ENCODE data around the gene ZNF423.

Gene ZNF423

DNA sequence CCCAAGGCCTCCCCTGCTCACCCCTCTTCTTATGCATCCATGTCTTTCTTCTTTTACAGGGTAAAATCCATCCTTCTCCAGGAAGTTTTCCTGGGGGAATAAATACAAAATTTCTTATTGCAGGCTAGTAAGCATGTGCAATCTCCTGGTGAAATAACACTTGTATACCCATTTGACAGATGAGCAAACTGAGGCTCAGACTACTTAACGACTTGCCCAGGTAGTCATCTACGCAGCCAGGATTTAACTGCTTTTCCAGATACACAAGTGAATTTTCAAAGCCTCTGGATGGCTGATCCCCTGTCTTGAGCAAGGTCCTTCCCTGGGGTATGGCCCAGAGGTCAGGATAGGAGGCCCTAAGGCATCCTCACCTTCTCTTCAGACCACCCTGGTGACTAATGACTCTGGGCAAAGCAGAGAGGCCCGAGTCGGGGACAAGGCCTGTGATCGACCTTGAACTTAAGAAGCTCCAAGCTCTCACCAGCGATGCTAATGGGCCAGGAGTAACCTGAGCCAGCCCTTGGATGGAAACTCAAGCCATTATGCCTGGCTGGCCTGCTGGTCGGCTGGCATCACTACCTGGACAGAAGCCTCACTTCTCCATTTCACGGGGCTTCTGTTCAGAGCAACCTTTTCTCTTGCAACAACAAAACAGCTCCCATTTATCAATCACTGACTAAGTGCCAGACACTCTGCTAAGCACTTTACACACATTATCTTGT is 33.1 kb downstream of the ZNF423 start:
- DNase-seq: no peak

DNA sequence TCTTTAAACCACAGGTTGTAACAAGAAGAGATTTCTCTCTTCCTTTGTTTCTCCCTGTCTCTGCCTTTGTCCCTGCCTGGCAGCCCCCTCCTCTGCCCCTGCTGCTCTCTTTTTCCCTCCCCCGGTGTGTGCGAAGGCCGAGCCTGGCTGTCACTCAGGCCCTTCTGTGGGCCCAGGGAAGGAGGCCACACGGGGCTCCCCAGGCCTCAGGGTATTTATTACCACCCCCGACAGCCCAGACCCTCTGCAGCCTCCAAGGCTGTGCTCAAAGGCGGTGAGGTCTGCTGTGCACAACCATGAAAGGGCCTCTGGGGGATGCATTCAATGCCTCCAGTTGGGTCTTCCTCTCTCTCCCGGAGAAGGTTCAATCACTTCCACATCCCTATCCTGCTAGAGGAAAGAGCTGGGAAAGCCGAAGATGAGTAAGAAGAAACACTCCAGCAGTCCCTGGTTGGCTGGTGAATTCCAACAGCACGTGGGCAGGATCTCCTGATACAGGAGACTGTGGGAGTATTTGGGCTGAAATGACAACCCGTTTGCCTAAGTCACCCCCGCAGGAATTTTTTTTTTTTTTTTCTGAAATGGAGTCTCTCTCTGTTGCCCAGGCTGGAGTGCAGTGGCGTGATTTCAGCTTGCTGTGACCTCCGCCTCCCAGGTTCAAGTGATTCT is 34.2 kb downstream of the ZNF423 start:
- no peak for DNase-seq

DNA sequence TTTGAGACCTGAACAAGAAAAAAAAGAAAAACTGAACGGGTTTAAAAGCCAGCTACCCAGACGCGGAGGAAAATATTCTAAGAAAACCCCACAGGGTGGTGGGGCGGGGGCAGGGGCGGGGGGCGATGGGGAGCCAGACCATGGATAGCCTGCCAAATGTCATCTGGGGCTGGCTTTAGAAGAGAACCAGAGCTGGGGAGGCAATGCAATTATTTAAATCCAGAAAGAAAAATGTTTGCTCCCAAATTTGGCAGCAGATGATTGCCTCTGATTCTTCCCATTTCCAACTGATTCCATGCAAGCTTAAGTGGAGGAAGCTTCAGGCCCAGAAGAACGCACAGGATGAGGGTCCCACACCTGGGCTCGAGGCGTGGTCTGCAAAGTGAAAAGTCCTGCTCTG is 34.8 kb downstream of the ZNF423 start:
- DNase-seq: no peak

DNA sequence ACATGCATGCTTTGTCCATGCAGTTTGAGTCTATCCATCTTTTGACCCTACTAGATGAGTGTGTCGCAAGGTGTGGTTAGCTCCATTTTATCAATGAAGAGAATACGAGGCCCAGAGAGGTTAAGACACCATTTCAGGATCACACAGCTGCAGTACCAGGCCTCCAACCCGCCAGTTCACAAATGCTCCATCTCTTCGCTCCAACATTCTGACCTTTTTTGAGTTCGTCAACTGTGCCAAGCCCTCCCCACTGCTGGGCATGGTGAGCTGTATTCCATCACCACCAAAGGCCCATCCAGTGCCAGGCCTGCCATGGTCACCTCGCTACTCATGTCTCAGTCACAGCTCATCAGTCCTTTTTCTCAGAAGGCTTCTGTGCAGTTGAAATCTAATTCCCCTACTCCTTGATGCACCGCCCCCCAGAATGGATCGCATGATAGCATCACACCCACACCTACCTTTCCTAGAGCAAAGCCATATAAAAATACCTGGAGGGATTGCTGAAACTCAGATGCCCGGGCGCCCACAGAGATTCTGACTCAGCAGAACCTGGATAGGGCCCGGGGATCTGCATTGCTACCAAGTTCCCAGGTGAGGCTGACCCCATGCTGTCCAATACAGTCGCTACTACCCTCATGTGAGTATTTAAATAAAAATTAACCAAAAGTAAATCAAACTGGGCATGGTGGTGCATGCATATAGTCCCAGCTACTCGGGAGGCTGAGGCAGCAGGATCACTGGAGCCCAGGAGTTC is 38.0 kb downstream of the ZNF423 start:
- DNase-seq: no peak

DNA sequence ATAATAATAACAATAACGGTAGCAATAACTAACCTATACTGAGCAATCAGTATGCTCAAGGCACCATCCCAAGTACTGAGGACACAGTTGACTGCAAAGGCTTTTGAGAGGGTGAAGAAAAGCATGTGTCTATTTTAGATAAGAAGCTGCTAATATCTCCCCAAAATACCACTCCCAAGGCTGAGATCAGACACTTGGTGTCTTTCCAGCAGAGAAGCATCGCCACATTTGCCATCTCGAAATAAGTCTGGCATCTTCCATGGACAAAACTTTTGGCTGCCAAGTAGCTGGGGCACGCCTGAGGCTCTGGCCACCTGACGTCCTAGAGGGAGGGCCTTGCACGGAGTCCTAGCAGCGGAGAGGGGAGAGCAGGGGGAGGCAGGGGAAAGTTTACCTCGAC is 39.0 kb downstream of the ZNF423 start:
- no peak for DNase-seq

GRCh38 chr16:49811644-49812334 is 44.1 kb downstream of the ZNF423 start:
- DNase-seq: no peak

DNA sequence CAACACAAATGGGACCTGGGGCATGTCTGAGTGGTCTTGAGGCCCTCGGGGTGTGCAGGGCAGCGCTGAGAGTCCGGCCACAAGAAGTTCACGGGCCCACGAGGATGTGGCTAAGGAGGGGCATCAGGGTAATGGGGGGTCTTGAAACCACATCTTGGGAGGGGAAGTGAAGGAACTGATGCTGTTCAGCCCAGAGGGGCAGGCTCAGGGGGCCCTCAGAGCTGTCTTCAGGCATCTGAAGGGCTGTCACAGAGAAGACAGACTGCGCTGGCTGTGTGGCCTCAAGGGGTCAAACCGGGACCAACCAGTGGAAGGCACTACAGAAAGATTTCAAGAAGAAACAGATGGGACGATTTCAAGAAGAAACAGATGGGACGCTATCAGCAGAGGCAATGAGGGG is 45.1 kb downstream of the ZNF423 start:
- no peak for DNase-seq

DNA sequence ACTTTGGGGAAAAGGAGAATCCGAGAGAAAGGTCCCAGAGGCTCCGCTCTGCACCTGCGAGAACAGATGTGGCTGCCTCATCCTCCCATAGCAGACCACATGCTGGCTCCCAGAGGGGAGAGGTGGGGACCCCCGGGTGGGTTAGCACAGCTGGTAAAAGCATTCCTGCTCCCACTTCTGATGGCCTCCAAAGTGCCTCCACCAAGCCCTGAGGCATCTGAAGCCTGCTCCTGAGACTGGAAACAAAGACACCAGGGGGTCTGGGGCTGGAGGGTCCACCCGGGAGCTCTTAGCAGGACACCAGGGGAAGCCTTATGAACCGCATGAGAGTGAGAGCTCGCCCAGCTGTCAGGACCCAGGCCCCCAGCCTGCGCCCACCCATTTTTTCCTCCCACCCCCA is 46.4 kb downstream of the ZNF423 start:
- DNase-seq: no peak

DNA sequence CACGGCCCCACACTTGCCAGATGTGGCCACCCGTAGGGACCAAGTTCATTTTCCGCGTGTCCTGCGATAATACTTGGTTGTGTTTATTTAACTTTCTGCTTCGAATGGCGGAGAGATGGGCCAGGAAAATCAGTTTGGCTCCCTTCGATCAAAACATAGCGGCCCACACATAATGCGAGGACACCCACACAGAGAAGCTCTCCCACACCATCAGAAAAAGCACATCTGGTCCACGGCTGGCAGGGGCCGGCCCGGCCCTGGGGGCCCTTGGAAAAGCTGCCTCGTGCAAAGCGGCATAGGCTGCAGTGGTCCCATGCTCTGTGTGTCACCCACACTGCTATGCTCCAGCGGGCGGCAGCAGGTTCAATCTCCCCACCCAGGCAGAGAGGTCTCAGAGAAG is 46.9 kb downstream of the ZNF423 start:
- DNase-seq: no peak

- no peak for DNase-seq
These were observed 49.5 kb downstream of the ZNF423 start for GRCh38 chr16:49806446-49806845.

DNA sequence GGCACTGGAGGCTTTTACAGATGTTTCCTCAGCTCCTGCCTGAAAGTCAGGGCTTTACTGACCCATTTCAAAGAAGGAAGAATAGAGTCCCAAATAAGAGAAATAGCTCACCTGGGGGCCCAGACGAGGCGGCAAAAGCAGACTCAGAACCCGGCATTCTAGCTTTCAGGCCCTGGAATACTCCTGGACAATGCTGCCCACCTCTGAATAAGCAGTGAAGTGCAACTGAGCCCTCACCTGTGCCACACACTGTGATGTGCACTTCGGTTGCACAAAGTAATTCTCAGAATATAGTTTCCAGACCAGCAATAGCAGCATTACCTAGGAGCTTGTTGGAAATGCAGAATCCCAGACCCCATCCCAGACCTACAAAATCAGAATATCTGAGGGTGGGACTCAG is 54.6 kb downstream of the ZNF423 start:
- DNase-seq: no peak

DNA sequence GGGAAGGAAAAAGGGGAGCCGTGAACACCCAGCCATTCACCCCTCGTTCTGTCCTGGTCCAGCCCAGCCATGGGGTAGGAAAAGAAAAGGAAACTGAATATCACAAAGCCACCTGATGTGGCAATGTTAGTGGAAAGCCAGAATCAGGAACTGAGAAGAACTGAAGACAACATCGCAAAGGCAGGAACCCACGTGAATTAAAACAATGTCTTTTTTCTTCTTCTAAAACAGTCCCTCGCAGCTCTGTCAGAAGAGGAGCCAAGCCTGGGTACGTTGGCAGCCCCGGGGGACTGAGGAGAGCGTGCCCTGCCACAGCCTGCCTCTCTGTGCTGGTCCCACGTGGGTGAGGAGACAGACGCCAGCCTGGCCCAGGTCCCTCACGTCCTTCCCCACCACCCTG is 55.0 kb downstream of the ZNF423 start:
- DNase-seq: no peak

DNA sequence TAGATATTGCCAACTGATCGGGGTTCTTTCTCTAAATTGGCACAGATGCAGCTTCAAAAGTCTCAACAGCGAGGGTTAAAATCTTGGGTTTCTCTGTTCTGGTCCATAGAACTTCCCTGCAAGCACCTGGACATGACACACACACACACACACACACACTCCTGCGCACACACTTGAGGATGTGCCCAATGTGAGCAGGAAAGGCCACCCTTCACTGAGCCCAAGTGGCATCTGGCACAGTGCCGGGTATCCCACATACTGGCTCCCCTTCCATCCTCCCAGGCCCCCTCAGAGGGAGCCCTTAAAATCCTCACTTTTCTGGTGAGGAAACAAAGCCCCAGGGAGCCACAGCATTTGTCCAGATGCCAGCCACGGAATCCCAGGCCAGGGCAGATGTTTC is 55.5 kb downstream of the ZNF423 start:
- no peak for DNase-seq

DNA sequence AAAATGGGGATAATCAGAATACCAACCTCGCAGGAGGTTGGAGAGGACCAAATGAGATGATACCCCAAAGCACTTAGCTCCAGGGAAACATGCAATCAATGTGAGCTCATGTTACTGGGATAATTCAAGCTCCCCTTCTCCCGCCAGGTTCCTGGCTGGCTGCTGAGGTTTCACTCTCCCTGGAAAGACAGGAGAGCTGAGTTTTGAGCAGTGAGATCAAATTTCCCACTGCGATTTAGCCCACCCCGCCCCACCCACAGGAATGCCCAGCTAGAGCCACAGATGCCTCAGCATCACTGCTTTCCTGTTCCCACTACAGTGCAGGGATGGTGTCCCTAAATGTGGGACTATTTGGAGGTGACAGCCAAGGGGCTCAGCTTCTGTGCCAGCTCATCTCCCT is 56.7 kb downstream of the ZNF423 start:
- DNase-seq: no peak

- no peak for DNase-seq
These were observed 60.4 kb downstream of the ZNF423 start for GRCh38 chr16:49795513-49795912.

GRCh38 chr16:49793244-49793643 is 62.7 kb downstream of the ZNF423 start:
- DNase-seq: no peak

GRCh38 chr16:49789616-49790015 is 66.3 kb downstream of the ZNF423 start:
- no peak for DNase-seq

DNA sequence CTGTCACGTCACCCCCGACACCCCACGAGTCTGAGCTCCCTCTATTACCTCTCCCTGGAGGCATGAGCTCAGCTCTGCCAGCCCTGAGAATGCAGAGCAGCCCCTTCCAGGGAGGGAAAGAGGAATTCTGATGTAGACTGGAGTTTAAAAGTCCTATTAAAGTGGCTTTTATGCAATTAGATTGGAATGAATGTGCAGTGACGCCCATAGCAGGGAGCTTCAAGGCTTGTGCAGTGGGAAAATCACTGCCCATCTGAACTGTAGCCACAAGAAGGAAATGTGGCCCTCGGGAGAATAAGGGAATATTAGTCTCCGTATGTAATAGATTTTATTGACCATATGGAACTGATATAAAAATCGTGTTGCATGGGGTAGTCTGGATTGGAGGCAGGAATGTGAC is 66.9 kb downstream of the ZNF423 start:
- DNase-seq: no peak

GRCh38 chr16:49788572-49788971 is 67.3 kb downstream of the ZNF423 start:
- DNase-seq: no peak

- no peak for DNase-seq
These were observed 68.9 kb downstream of the ZNF423 start for GRCh38 chr16:49786926-49787557.

DNA sequence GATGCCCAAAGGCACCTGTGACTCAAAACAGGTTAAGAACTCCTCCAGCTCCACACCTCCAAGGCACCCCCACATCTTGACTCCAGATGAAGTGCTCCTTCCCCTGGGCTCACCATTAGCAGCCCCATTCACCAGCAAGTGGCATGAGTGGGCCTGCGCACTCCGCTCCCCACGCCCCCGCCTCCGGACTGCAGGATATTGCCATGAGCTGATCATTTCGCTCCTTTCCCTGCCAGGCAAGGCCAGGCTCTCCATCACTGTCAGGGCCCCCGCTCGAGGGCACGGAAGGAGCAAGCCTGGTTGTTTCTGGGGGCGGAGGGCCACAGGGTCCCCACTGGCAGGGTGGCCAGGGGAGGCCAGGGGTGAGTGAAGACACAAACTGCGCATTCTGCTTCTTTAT is 69.9 kb downstream of the ZNF423 start:
- no peak for DNase-seq

- DNase-seq: no peak
These were observed 73.5 kb downstream of the ZNF423 start for GRCh38 chr16:49782405-49782804.

GRCh38 chr16:49781401-49781800 is 74.5 kb downstream of the ZNF423 start:
- DNase-seq: no peak
